ENCODE data around the gene OR5W2.
"Not testable (repeated sequence)": the region's sequence is repeated elsewhere in the genome, so short reads cannot be mapped to it uniquely, and the experiment has no call there.

The OR5W2 gene

GRCh38 chr11:55914482-55914881 is at the start of gene OR5W2:
OR5W2 (minus strand) TSS chr11:55914582; CDS start chr11:55914582, 0 bp downstream.
- no peak for DNase-seq (ENCODE audit: low read depth)

GRCh38 chr11:55956521-55956920 is 42.1 kb upstream of the OR5W2 start:
- DNase-seq (ENCODE audit: low read depth), result no peak

- no peak for DNase-seq (ENCODE audit: low read depth)
Measured at GRCh38 chr11:55949330-55949729, 34.9 kb upstream of the OR5W2 start.

GRCh38 chr11:55942785-55943392 is 28.5 kb upstream of the OR5W2 start:
- DNase-seq (ENCODE audit: low read depth), result no peak

DNA sequence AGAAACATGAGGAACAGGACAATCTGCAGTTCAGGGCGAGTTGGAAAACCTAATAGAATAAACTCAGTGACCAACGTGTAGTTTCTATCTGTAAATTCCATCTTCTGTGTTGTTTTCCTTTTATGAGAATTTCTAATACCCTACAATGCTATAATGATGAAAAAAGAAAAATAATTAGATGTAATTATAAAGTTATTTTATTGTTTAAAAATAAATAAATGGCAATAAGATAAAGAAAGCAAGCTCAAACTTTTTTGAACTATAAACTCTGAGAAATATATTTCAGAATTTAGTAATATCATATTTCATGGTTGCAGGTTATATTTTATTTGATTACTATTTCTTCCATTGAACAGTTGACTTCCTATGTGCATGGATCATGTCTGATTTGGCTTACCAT is 21.9 kb upstream of the OR5W2 start, which contains the start of gene OR5I1:
Gene OR5I1 (minus strand): TSS at position 101 of the 400 bp plus-strand sequence. CDS start 0 bp downstream, at position 101.
- DNase-seq (ENCODE audit: low read depth), result no peak

GRCh38 chr11:55920537-55920936 is 6.2 kb upstream of the OR5W2 start:
- DNase-seq (ENCODE audit: low read depth), result no peak

- DNase-seq (ENCODE audit: low read depth), result no peak
Measured at GRCh38 chr11:55902308-55902707, 12.1 kb downstream of the OR5W2 start.

- DNase-seq (ENCODE audit: low read depth), result no peak
Measured at GRCh38 chr11:55895216-55895615, 19.2 kb downstream of the OR5W2 start.

- DNase-seq (ENCODE audit: low read depth), result not testable (repeated sequence)
Measured at GRCh38 chr11:55885481-55885880, 28.9 kb downstream of the OR5W2 start.

DNA sequence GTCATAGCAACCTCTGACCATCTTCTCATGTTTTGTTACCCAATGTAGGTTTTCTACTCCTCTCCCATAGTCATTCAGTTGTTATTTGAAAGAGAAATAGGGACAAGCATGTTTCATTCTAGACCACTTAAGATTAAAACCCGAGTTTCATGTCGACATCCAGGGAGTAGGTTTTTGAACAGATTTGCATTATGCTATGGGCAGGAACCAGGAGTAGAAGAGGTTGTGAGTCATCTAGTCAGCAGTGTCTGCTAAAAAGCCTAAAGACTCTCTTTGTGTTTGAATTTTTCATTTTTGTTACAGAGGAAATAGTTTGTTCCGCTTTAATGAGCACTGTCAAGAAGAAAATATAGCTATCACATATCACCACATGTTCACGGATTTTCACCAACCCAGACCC is 29.4 kb downstream of the OR5W2 start:
- not testable (repeated sequence) for DNase-seq (ENCODE audit: low read depth)

DNA sequence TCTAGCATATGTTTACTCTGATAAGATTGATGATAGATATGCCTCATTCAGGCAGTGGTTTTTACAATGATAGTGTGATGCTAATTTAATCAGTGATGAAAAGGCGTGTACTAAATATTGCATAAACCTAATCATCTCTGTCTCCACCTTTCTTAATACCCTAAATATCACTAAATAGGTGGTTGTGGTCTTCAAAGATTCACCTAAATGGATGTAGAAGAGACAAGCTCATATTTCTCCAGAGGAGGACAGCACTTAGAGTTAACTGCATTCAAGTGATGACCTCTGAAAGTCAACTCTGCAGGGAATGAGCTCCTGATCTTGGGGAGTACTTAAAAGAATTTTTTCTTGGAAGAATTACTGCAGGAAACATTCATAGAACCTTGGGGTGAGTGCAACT is 31.4 kb downstream of the OR5W2 start, which contains the start of gene TRIM51:
Gene TRIM51 (plus strand): TSS at position 301 of the 400 bp plus-strand sequence. CDS start 2,132 bp downstream, outside the sequence.
- DNase-seq (ENCODE audit: low read depth), result not testable (repeated sequence)

GRCh38 chr11:55873146-55873545 is 41.2 kb downstream of the OR5W2 start:
- DNase-seq (ENCODE audit: low read depth), result not testable (repeated sequence)

- DNase-seq (ENCODE audit: low read depth), result not testable (repeated sequence)
Measured at GRCh38 chr11:55872731-55873130, 41.7 kb downstream of the OR5W2 start.

GRCh38 chr11:55867354-55867753 is 47.0 kb downstream of the OR5W2 start:
- not testable (repeated sequence) for DNase-seq (ENCODE audit: low read depth)

Data from activated T-cell treated with anti-CD3 and anti-CD28 coated beads for 48 hours (primary cell).